A673 (cell line): ENCODE results near the gene GALNS. TPM values are rescaled to one million over a fixed set of nuclear protein-coding genes. Genes with fewer than 3 reads are reported as not detected.

ENCODE experiments used
- BruUV-seq: library from RNA; stranded (reverse); fragments of 400-500 nt; replicated peaks from 2 replicates; lab custom pipeline; 2021; lab: Mats Ljungman, UMichigan
- CTCF ChIA-PET: fragments of 300-600 bp; sonication (Branson Sonifier 250); formaldehyde crosslinking; loops from one replicate; lab custom pipeline; 2022; ENCODE audit warnings: antibody characterized with exemption; lab: Charles Lee
- POLR2A ChIA-PET: fragments of 300-600 bp; sonication (Branson Sonifier 250); formaldehyde crosslinking; loops from one replicate; lab custom pipeline; 2022; ENCODE audit warnings: antibody characterized with exemption; ENCODE audit not compliant: low non-redundant PET; lab: Charles Lee
- DNase-seq: peaks from one replicate; pipeline ENCODE4 v3.0.0-alpha.2; 2015; ENCODE audit warnings: low spot score
- H3K27ac ChIP-seq: fragments of 200-600 bp; sonication (generic); 2 replicates; pipeline ENCODE4 v1.5.1; 2016; ENCODE audit warnings: mixed run types, low read depth, mild to moderate bottlenecking, mixed read lengths, antibody characterized with exemption, low read length; ENCODE audit not compliant: poor library complexity, severe bottlenecking
- H3K27me3 ChIP-seq: fragments of 200-600 bp; sonication (generic); replicated peaks from 2 replicates; pipeline ENCODE4 v1.6.1; 2017; ENCODE audit warnings: mixed run types, low read depth, mild to moderate bottlenecking, mixed read lengths, antibody characterized with exemption, low read length; ENCODE audit not compliant: insufficient read depth, poor library complexity
- H3K36me3 ChIP-seq: fragments of 200-600 bp; sonication (generic); 2 replicates; pipeline ENCODE4 v1.6.1; 2016; ENCODE audit warnings: mixed run types, mild to moderate bottlenecking, mixed read lengths, antibody characterized with exemption, low read length; ENCODE audit not compliant: insufficient read depth, poor library complexity, severe bottlenecking
- H3K4me1 ChIP-seq: fragments of 200-600 bp; sonication (generic); 2 replicates; pipeline ENCODE4 v1.6.1; 2017; ENCODE audit warnings: mixed run types, mild to moderate bottlenecking, mixed read lengths, antibody characterized with exemption, low read length; ENCODE audit not compliant: insufficient read depth, poor library complexity, severe bottlenecking
- H3K4me3 ChIP-seq: fragments of 200-600 bp; sonication (generic); 2 replicates; pipeline ENCODE4 v1.5.1; 2016; ENCODE audit warnings: low read depth, mixed run types, mild to moderate bottlenecking, mixed read lengths, low read length; ENCODE audit not compliant: poor library complexity, severe bottlenecking
- H3K9me3 ChIP-seq: fragments of 200-600 bp; sonication (generic); 2 replicates; pipeline ENCODE4 v1.6.1; 2016; ENCODE audit warnings: mixed run types, low read depth, mild to moderate bottlenecking, mixed read lengths, antibody characterized with exemption, low read length; ENCODE audit not compliant: poor library complexity, severe bottlenecking
- CTCF ChIP-seq: fragments of 300-800, 200-600 bp; sonication (generic); conservative IDR thresholded peaks from 2 replicates; pipeline ENCODE4 v1.5.1; 2017; ENCODE audit warnings: low read depth, mild to moderate bottlenecking, antibody characterized with exemption, low read length, moderate library complexity, mixed read lengths
- EZH2 ChIP-seq: fragments of 200-600 bp; sonication (generic); IDR thresholded peaks from 2 replicates; pipeline ENCODE4 v1.6.1; 2017; ENCODE audit warnings: borderline replicate concordance, low read depth, mild to moderate bottlenecking, mixed read lengths, antibody characterized with exemption, low read length; ENCODE audit not compliant: poor library complexity, severe bottlenecking
- intact Hi-C: fragments of 100-400 bp; cut with micrococcal nuclease; formaldehyde crosslinking; loops from one replicate; pipeline ENCODE4 v1.10.0; 2022; ENCODE audit not compliant: unreplicated experiment
- total RNA-seq: library from RNA; stranded (reverse); gene quantifications from 2 replicates; pipeline ENCODE4 v1.2.3, GENCODE V29; 2021

GALNS gene
- total RNA-seq, 1 experiment from 2014 or later = 54.8 TPM

- Histone ChIP-seq H3K27me3 (no peaks in the 10 kb centered on the region), H3K9me3 (no peaks in the 10 kb centered on the region), H3K27ac (peak overlapping the region; percentile 75), H3K4me1 (peaks cover 51% of the 10 kb centered on the region), H3K4me3 (no peak overlapping the region), H3K36me3 (peaks cover 4% of the 10 kb centered on the region)
- intact Hi-C loops = no loop called here
- BruUV-seq = no TSS peak
- CTCF ChIA-PET = no interaction called here
- no peak for DNase-seq
- POLR2A ChIA-PET = no interaction called here
- TF ChIP-seq CTCF = no peak
- TF ChIP-seq EZH2 = no peak
These were observed 89.1 kb downstream of the GALNS start for GRCh38 chr16:88767546-88768070.

GRCh38 chr16:88766975-88767374 lies 89.8 kb downstream of the GALNS start:
- Histone ChIP-seq H3K4me3 (no peak overlapping the region), H3K36me3 (peaks cover 4% of the 10 kb centered on the region), H3K27me3 (no peaks in the 10 kb centered on the region), H3K9me3 (no peaks in the 10 kb centered on the region), H3K27ac (peak overlapping the region; percentile 54), H3K4me1 (peaks cover 44% of the 10 kb centered on the region)
- ChIA-PET POLR2A (no interaction called here), CTCF (no interaction called here)
- TF ChIP-seq EZH2 (no peak), CTCF (no peak)
- intact Hi-C loops = no loop called here
- no TSS peak for BruUV-seq
- DNase-seq = no peak

- Histone ChIP-seq H3K4me1 (peaks cover 24% of the 10 kb centered on the region), H3K27me3 (no peaks in the 10 kb centered on the region), H3K9me3 (no peaks in the 10 kb centered on the region), H3K36me3 (peaks cover 4% of the 10 kb centered on the region), H3K4me3 (no peak overlapping the region), H3K27ac (no peak overlapping the region)
- CTCF ChIA-PET = interaction anchor here (0.7 kb wide), 1 partner anchor 93 kb away, joined by 6 read pairs; no protein-coding TSS in a partner anchor
- TF ChIP-seq EZH2 (no peak), CTCF (no peak)
- POLR2A ChIA-PET = no interaction called here
- DNase-seq = no peak
- no TSS peak for BruUV-seq
- intact Hi-C loops = no loop called here
These were observed 91.8 kb downstream of the GALNS start for GRCh38 chr16:88764913-88765349.
